GM23248 (cell line): Measurements from ENCODE around the gene TMED10. TPM values are rescaled to one million over a fixed set of nuclear protein-coding genes. Genes with fewer than 3 reads are reported as not detected.
A peak's percentile ranks its signal among the peaks of the same experiment; 100 is the strongest.

Experiments
- DNase-seq: peaks from one replicate; pipeline ENCODE4 v3.0.0-alpha.2; 2015
- H2AFZ ChIP-seq: fragments of 200-600 bp; sonication (generic); 2 replicates; pipeline ENCODE4 v1.6.1; 2016; ENCODE audit warnings: antibody characterized with exemption
- H3F3A ChIP-seq: fragments of 200-600 bp; sonication (generic); 2 replicates; pipeline ENCODE4 v1.6.1; 2016; ENCODE audit warnings: mild to moderate bottlenecking, antibody characterized with exemption, mixed run types; ENCODE audit not compliant: insufficient read depth
- H3K27ac ChIP-seq: fragments of 200-600 bp; sonication (generic); 2 replicates; pipeline ENCODE4 v1.5.1; 2016; ENCODE audit warnings: mild to moderate bottlenecking
- H3K27me3 ChIP-seq: fragments of 200-600 bp; sonication (generic); replicated peaks from 2 replicates; pipeline ENCODE4 v1.6.1; 2016; ENCODE audit warnings: mild to moderate bottlenecking; ENCODE audit not compliant: insufficient read depth
- H3K36me3 ChIP-seq: fragments of 200-600 bp; sonication (generic); 2 replicates; pipeline ENCODE4 v1.6.1; 2016; ENCODE audit warnings: low read depth, mild to moderate bottlenecking
- H3K4me1 ChIP-seq: fragments of 200-600 bp; sonication (generic); 2 replicates; pipeline ENCODE4 v1.6.1; 2016; ENCODE audit warnings: mild to moderate bottlenecking; ENCODE audit not compliant: insufficient read depth
- H3K4me2 ChIP-seq: fragments of 200-600 bp; sonication (generic); one replicate; pipeline ENCODE4 v1.6.1; 2016; ENCODE audit warnings: mild to moderate bottlenecking; ENCODE audit not compliant: unreplicated experiment
- H3K4me3 ChIP-seq: fragments of 200-600 bp; sonication (generic); 2 replicates; pipeline ENCODE4 v1.5.1; 2016; ENCODE audit warnings: mild to moderate bottlenecking
- H3K79me2 ChIP-seq: fragments of 200-600 bp; sonication (generic); 2 replicates; pipeline ENCODE4 v1.6.1; 2016; ENCODE audit warnings: mild to moderate bottlenecking; ENCODE audit not compliant: insufficient read depth
- H3K9ac ChIP-seq: fragments of 200-600 bp; sonication (generic); 2 replicates; pipeline ENCODE4 v1.6.1; 2016; ENCODE audit warnings: mild to moderate bottlenecking
- H3K9me2 ChIP-seq: fragments of 200-600 bp; sonication (generic); 2 replicates; pipeline ENCODE4 v1.6.1; 2016; ENCODE audit warnings: mixed run types, mild to moderate bottlenecking, moderate library complexity; ENCODE audit not compliant: insufficient read depth
- H3K9me3 ChIP-seq: fragments of 200-600 bp; sonication (generic); one replicate; pipeline ENCODE4 v1.6.1; 2017; ENCODE audit warnings: low read depth
- H4K20me1 ChIP-seq: fragments of 200-600 bp; sonication (generic); 2 replicates; pipeline ENCODE4 v1.6.0; 2016; ENCODE audit not compliant: insufficient read depth
- EZH2 ChIP-seq: fragments of 200-600 bp; sonication (generic); IDR thresholded peaks from 2 replicates; pipeline ENCODE4 v1.6.1; 2018; ENCODE audit warnings: antibody characterized with exemption, mild to moderate bottlenecking; ENCODE audit not compliant: insufficient read depth, poor library complexity, severe bottlenecking
- EZH2phosphoT487 ChIP-seq: fragments of 200-600 bp; sonication (generic); IDR thresholded peaks from 2 replicates; pipeline ENCODE4 v1.6.1; 2018; ENCODE audit warnings: antibody characterized with exemption, moderate library complexity, mild to moderate bottlenecking, low read depth; ENCODE audit not compliant: insufficient read depth
- WGBS, 2 experiments: methylation state at CpG; one replicate each; pipeline ENCODE4 v1.1.6; 2015 to 2017; ENCODE audit warnings: low lambda C conversion rate in 2 of 2, low coverage in 1 of 2; ENCODE audit errors: missing lambda C conversion rate in 2 of 2; 5-methylcytosine and 5-hydroxymethylcytosine counted together
- in situ Hi-C: fragments of 300-500 bp; cut with MboI; formaldehyde crosslinking; loops from 2 replicates; pipeline ENCODE4 v1.15.0; 2020
- polyA plus RNA-seq: library from polyadenylated mRNA; unstranded; fragments of >200 nt; fragmentation: Nextera tagmentation; extraction: Ambion mirVana; gene quantifications from 2 replicates; pipeline ENCODE4 v1.2.1, GENCODE V29; 2016
- total RNA-seq: library from RNA; depleted of rRNA; stranded (reverse); fragments of >200 nt; shearing (Covaris generic); gene quantifications from 2 replicates; pipeline ENCODE4 v1.2.3, GENCODE V29; 2014

TMED10 gene
- total and polyA plus RNA-seq, 2 experiments from 2014 or later: 363 to 553 TPM

- H4K20me1 ChIP-seq: no peaks in the 10 kb centered on the region
- H3K4me1 ChIP-seq: peaks cover 26% of the 10 kb centered on the region
- no peak for DNase-seq
- H3K4me3 ChIP-seq: no peak overlapping the region
- no peak overlapping the region for H2AFZ ChIP-seq
- peaks cover 15% of the 10 kb centered on the region for H3K79me2 ChIP-seq
- H3F3A ChIP-seq: peaks cover 30% of the 10 kb centered on the region
- peaks cover 33% of the 10 kb centered on the region for H3K36me3 ChIP-seq
- no peak overlapping the region for H3K4me2 ChIP-seq
- no peak overlapping the region for H3K9ac ChIP-seq
- no peaks in the 10 kb centered on the region for H3K9me2 ChIP-seq
- in situ Hi-C loops: loop anchor here (10.0 kb wide), 1 partner anchor 184 kb away; no protein-coding TSS in a partner anchor
- TF ChIP-seq EZH2phosphoT487 (no peak), EZH2 (no peak)
- H3K27ac ChIP-seq: no peak overlapping the region
- H3K27me3 ChIP-seq: no peaks in the 10 kb centered on the region
- H3K9me3 ChIP-seq: no peaks in the 10 kb centered on the region
- 83% methylated on average over 3 of the region's 3 CpGs for WGBS, 2 experiments
Observed at GRCh38 chr14:75120541-75121291, 55.7 kb downstream of the TMED10 start.

- H3K27me3 ChIP-seq: no peaks in the 10 kb centered on the region
- TF ChIP-seq EZH2phosphoT487 (no peak), EZH2 (no peak)
- H3K4me2 ChIP-seq: no peak overlapping the region
- H3K4me1 ChIP-seq: peaks cover 9% of the 10 kb centered on the region
- peak; percentile 26 for DNase-seq
- no peaks in the 10 kb centered on the region for H3K9me3 ChIP-seq
- no peak overlapping the region for H3K9ac ChIP-seq
- 56 to 62% methylated on average over 2 of the region's 2 CpGs for WGBS, 2 experiments
- peaks cover 14% of the 10 kb centered on the region for H3F3A ChIP-seq
- H3K36me3 ChIP-seq: peaks cover 48% of the 10 kb centered on the region
- no peak overlapping the region for H3K27ac ChIP-seq
- H3K9me2 ChIP-seq: no peaks in the 10 kb centered on the region
- no peak overlapping the region for H2AFZ ChIP-seq
- in situ Hi-C loops: no loop called here
- no peaks in the 10 kb centered on the region; the same call in 1 of the 2 replicates for H3K79me2 ChIP-seq
- H4K20me1 ChIP-seq: no peaks in the 10 kb centered on the region
- no peak overlapping the region for H3K4me3 ChIP-seq
Observed at GRCh38 chr14:75119056-75119455, 57.4 kb downstream of the TMED10 start.

DNA sequence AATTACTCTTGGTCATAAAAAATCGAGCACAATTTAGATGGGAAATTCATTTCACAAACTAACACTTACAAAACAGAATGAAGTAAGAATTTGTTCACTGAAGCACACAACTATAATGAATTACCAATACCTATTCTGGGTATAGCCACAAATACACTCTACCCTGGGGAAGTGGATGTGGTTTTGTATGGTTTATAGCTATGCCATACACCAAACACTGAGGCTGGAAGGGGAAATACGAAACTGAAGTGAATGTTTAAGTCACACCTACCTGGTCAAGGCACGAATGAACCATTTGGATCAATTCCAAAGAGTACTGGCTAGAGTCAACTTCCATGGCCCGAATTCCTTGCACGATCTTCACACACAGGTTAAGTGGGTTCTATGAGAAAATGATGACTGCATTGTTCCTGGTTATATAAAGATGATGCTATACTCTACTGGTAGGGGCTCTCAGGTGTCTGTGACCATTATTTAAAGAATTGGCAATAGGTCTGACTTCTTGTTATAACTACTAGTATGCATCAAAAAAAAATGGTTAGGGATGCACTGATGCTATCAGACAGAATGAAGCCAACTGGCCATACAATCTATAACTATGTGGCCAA is 62.4 kb downstream of the TMED10 start:
- H3K79me2 ChIP-seq: no peaks in the 10 kb centered on the region
- no peak overlapping the region for H3K9ac ChIP-seq
- H3K9me3 ChIP-seq: no peaks in the 10 kb centered on the region
- no peak overlapping the region for H3K4me2 ChIP-seq
- no peak overlapping the region for H3K27ac ChIP-seq
- no peaks in the 10 kb centered on the region for H3K9me2 ChIP-seq
- WGBS, 2 experiments: 75 to 81% methylated on average over 5 of the region's 5 CpGs
- no peak overlapping the region for H2AFZ ChIP-seq
- H3K4me1 ChIP-seq: no peaks in the 10 kb centered on the region
- no peaks in the 10 kb centered on the region for H3K27me3 ChIP-seq
- H3K4me3 ChIP-seq: no peak overlapping the region
- no peak for DNase-seq
- in situ Hi-C loops: no loop called here
- peaks cover under 1% of the 10 kb centered on the region; the same call in 1 of the 2 replicates for H3F3A ChIP-seq
- H3K36me3 ChIP-seq: peaks cover 72% of the 10 kb centered on the region
- TF ChIP-seq EZH2 (no peak), EZH2phosphoT487 (no peak)
- H4K20me1 ChIP-seq: no peaks in the 10 kb centered on the region

DNA sequence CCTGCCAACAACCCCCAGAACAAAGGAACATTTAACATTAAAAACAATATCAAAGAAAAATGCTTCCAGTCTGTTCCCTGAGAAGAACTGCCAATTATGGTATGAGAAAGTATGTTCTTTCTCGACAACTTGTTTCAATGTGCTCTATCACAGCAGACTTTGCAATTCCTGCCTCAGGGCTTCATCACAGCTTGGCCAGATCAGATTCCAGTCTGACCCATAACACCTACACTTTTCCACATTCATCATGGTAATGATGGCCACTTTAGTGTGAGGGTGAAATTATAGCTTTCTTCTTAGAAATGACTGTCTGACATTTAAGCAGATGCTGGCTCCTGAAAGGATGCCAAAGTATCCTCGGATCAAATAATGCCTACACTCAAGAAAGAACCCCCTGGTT is 66.5 kb downstream of the TMED10 start:
- no peak for DNase-seq
- no peak overlapping the region for H3K27ac ChIP-seq
- H3K79me2 ChIP-seq: no peaks in the 10 kb centered on the region
- H2AFZ ChIP-seq: no peak overlapping the region
- H3K9ac ChIP-seq: no peak overlapping the region
- no peaks in the 10 kb centered on the region for H3K9me3 ChIP-seq
- WGBS, 2 experiments: 95 to 98% methylated on average over 2 of the region's 2 CpGs
- no peak overlapping the region for H3K4me3 ChIP-seq
- peaks cover 78% of the 10 kb centered on the region for H3K36me3 ChIP-seq
- H3F3A ChIP-seq: no peaks in the 10 kb centered on the region
- H3K27me3 ChIP-seq: no peaks in the 10 kb centered on the region
- in situ Hi-C loops: no loop called here
- H4K20me1 ChIP-seq: no peaks in the 10 kb centered on the region
- no peak overlapping the region for H3K4me2 ChIP-seq
- H3K9me2 ChIP-seq: no peaks in the 10 kb centered on the region
- no peaks in the 10 kb centered on the region for H3K4me1 ChIP-seq
- no peak for TF ChIP-seq EZH2
- TF ChIP-seq EZH2phosphoT487: no peak
